Muscle of back (tissue), 11 donors: ENCODE results near the gene LHFPL2. TPM values are rescaled to one million over a fixed set of nuclear protein-coding genes. Genes with fewer than 3 reads are reported as not detected.

Experiments used
- DNase-seq, 3 donors: peaks; one replicate each; pipeline versions ENCODE4 v3.0.0 to v3.0.0-alpha.2; 2013
- polyA plus RNA-seq, 10 donors: library from polyadenylated mRNA; unstranded; fragments of 120-200 nt; gene quantifications; one replicate each; pipeline ENCODE4 v1.2.1, GENCODE V29; 2013; ENCODE audit not compliant: insufficient read length in 10 of 10

The LHFPL2 gene
- polyA plus RNA-seq, 10 donors = 51.0 to 82.5 (median 59.4) TPM

- no peak for DNase-seq
Observed at GRCh38 chr5:78526049-78526525, 122.5 kb downstream of the LHFPL2 start.

GRCh38 chr5:78523314-78524193 is 125.0 kb downstream of the LHFPL2 start:
- DNase-seq = peak in 2 of 3 donors; percentile 70 to 90

GRCh38 chr5:78522476-78523260 is 125.9 kb downstream of the LHFPL2 start:
- DNase-seq = no peak

GRCh38 chr5:78521455-78521854 is 127.1 kb downstream of the LHFPL2 start:
- DNase-seq = no peak

GRCh38 chr5:78519198-78519941 is 129.2 kb downstream of the LHFPL2 start:
- no peak for DNase-seq

GRCh38 chr5:78518365-78519197 is 130.0 kb downstream of the LHFPL2 start:
- peak; percentile 67 to 86 (median 75) for DNase-seq

- DNase-seq = no peak
Observed at GRCh38 chr5:78515670-78516069, 132.9 kb downstream of the LHFPL2 start.

- no peak for DNase-seq
Observed at GRCh38 chr5:78514427-78515330, 133.9 kb downstream of the LHFPL2 start.

GRCh38 chr5:78513441-78513840 is 135.1 kb downstream of the LHFPL2 start:
- DNase-seq = no peak

- DNase-seq = no peak
Observed at GRCh38 chr5:78512435-78512834, 136.1 kb downstream of the LHFPL2 start.

GRCh38 chr5:78511121-78511906 is 137.3 kb downstream of the LHFPL2 start:
- DNase-seq = peak in 1 of 3 donors; percentile 76

- peak in 1 of 3 donors; percentile 83 for DNase-seq
Observed at GRCh38 chr5:78509884-78510769, 138.4 kb downstream of the LHFPL2 start.

- DNase-seq = peak; percentile 63 to 84 (median 74)
Observed at GRCh38 chr5:78509145-78509865, 139.3 kb downstream of the LHFPL2 start.

- peak in 2 of 3 donors; percentile 59 to 81 for DNase-seq
Observed at GRCh38 chr5:78508186-78508765, 140.3 kb downstream of the LHFPL2 start.

GRCh38 chr5:78507531-78507930 is 141.0 kb downstream of the LHFPL2 start:
- no peak for DNase-seq

GRCh38 chr5:78506261-78507024 is 142.1 kb downstream of the LHFPL2 start:
- DNase-seq = peak in 2 of 3 donors; percentile 59 to 87
